Measurements from ENCODE around the gene ZNF236.

- TF ChIP-seq CTCF (IDR thresholded peaks at IDR 0.05) = no peak
- no peak for TF ChIP-seq ZFX (IDR thresholded peaks at IDR 0.05; ENCODE audit: borderline replicate concordance)
Observed at GRCh38 chr18:76991021-76991688, 168.8 kb downstream of the ZNF236 start.

All from 22Rv1 (cell line).